ENCODE measurements around the gene PLA2G3. TPM values are rescaled to one million over a fixed set of nuclear protein-coding genes. Genes with fewer than 3 reads are reported as not detected.

PLA2G3 gene
- total RNA-seq, 2 experiments from 2014 or later: not detected

GRCh38 chr22:31170971-31171370, 30.7 kb upstream of the PLA2G3 start:
- H3K36me3 Mint-ChIP-seq (ENCODE audit: low read depth): peaks cover 49% of the 10 kb centered on the region

GRCh38 chr22:31162015-31162765, 21.9 kb upstream of the PLA2G3 start:
- Histone ChIP-seq H3K4me1 (ENCODE audit: insufficient read depth, low read length) (peaks cover 23% of the 10 kb centered on the region), H3K27ac (ENCODE audit: low read depth in 1 of 2, low read length in 2 of 2) (no peak overlapping the region), H3K27me3 (ENCODE audit: control insufficient read depth in 1 of 2, insufficient read depth in 2 of 2, low read length in 2 of 2) (no peaks in the 10 kb centered on the region), H3K9me3 (ENCODE audit: control insufficient read depth in 1 of 2, insufficient read depth in 1 of 2, low read length in 2 of 2) (no peaks in the 10 kb centered on the region), H3K4me3 (ENCODE audit: low read length) (no peak overlapping the region), H3K36me3 (ENCODE audit: insufficient read depth, low read length) (peaks cover 13% of the 10 kb centered on the region)
- peak overlapping the region; percentile 89 for H3K27ac Mint-ChIP-seq
- ChIA-PET CTCF (interaction anchor here (0.5 to 1.5 kb wide), 7 partner anchors 9 to 439 kb away, joined by 3 to 7 read pairs (median 3); partner anchors contain the start of gene SELENOM), POLR2A (no interaction called here)
- peaks cover 63% of the 10 kb centered on the region for H3K4me1 Mint-ChIP-seq (ENCODE audit: low read depth)
- TF ChIP-seq CTCF (IDR thresholded peaks at IDR 0.05): no peak
- intact Hi-C loops (cut with DNase I, micrococcal nuclease): loop anchor here in 1 of 2 experiments (5.0 kb wide), 3 partner anchors 185 to 590 kb away; partner anchors contain the start of genes DEPDC5, MORC2, PATZ1 and PRR14L
- no peaks in the 10 kb centered on the region for H3K9me3 Mint-ChIP-seq
- ATAC-seq (ENCODE audit: poor library complexity) (no peak), DNase-seq (no peak)
- H3K4me3 Mint-ChIP-seq: peak overlapping the region; percentile 100
- H3K36me3 Mint-ChIP-seq (ENCODE audit: low read depth): peaks cover 48% of the 10 kb centered on the region
- no peaks in the 10 kb centered on the region for H3K27me3 Mint-ChIP-seq

More at GRCh38 chr22:31170971-31171370, 30.7 kb upstream of the PLA2G3 start:
- ChIA-PET CTCF (interaction anchor here (1.0 kb wide), 1 partner anchor 9 kb away, joined by 3 read pairs; no protein-coding TSS in a partner anchor), POLR2A (interaction anchor here (1.1 kb wide), 1 partner anchor 11 kb away, joined by 3 read pairs; the partner anchor contains the start of gene RNF185)
- H3K9me3 Mint-ChIP-seq: no peaks in the 10 kb centered on the region
- Histone ChIP-seq H3K9me3 (ENCODE audit: control insufficient read depth in 1 of 2, insufficient read depth in 1 of 2, low read length in 2 of 2) (no peaks in the 10 kb centered on the region), H3K36me3 (ENCODE audit: insufficient read depth, low read length) (peaks cover 29% of the 10 kb centered on the region), H3K27ac (ENCODE audit: low read depth in 1 of 2, low read length in 2 of 2) (no peak overlapping the region), H3K4me3 (ENCODE audit: low read length) (no peak overlapping the region), H3K27me3 (ENCODE audit: control insufficient read depth in 1 of 2, insufficient read depth in 2 of 2, low read length in 2 of 2) (no peaks in the 10 kb centered on the region), H3K4me1 (ENCODE audit: insufficient read depth, low read length) (no peaks in the 10 kb centered on the region)
- no peak for TF ChIP-seq CTCF (IDR thresholded peaks at IDR 0.05)
- H3K4me3 Mint-ChIP-seq: no peak overlapping the region
- intact Hi-C loops (cut with DNase I, micrococcal nuclease): no loop called here
- DNase-seq (no peak), ATAC-seq (ENCODE audit: poor library complexity) (no peak)
- H3K27ac Mint-ChIP-seq: no peak overlapping the region
- H3K4me1 Mint-ChIP-seq (ENCODE audit: low read depth): peaks cover 41% of the 10 kb centered on the region
- no peaks in the 10 kb centered on the region for H3K27me3 Mint-ChIP-seq

GRCh38 chr22:31161386-31161785, 21.1 kb upstream of the PLA2G3 start:
- Histone ChIP-seq H3K27ac (ENCODE audit: low read depth in 1 of 2, low read length in 2 of 2) (no peak overlapping the region), H3K4me3 (ENCODE audit: low read length) (no peak overlapping the region), H3K27me3 (ENCODE audit: control insufficient read depth in 1 of 2, insufficient read depth in 2 of 2, low read length in 2 of 2) (no peaks in the 10 kb centered on the region), H3K9me3 (ENCODE audit: control insufficient read depth in 1 of 2, insufficient read depth in 1 of 2, low read length in 2 of 2) (no peaks in the 10 kb centered on the region), H3K4me1 (ENCODE audit: insufficient read depth, low read length) (peaks cover 23% of the 10 kb centered on the region), H3K36me3 (ENCODE audit: insufficient read depth, low read length) (peaks cover 10% of the 10 kb centered on the region)
- Mint-ChIP-seq H3K27ac (peak overlapping the region; percentile 89), H3K9me3 (no peaks in the 10 kb centered on the region), H3K4me3 (peak overlapping the region; percentile 100), H3K36me3 (ENCODE audit: low read depth) (peaks cover 40% of the 10 kb centered on the region), H3K27me3 (no peaks in the 10 kb centered on the region), H3K4me1 (ENCODE audit: low read depth) (peaks cover 55% of the 10 kb centered on the region)
- intact Hi-C loops (cut with DNase I, micrococcal nuclease): loop anchor here in 1 of 2 experiments (2.0 to 5.0 kb wide), 4 partner anchors 51 to 591 kb away; partner anchors contain the start of genes DEPDC5, LIMK2, MORC2 and PATZ1
- DNase-seq (no peak), ATAC-seq (ENCODE audit: poor library complexity) (no peak)
- TF ChIP-seq CTCF (IDR thresholded peaks at IDR 0.05): no peak
- ChIA-PET POLR2A (interaction anchor here (2.3 kb wide), 1 partner anchor 54 kb away, joined by 19 read pairs; the partner anchor contains the start of gene SELENOM), CTCF (interaction anchor here (1.4 to 1.5 kb wide), 2 partner anchors 54 to 76 kb away, joined by 6 to 7 read pairs; partner anchors contain the start of gene SELENOM)
